ENCODE measurements around the gene CCDC142.
"Not testable (repeated sequence)": the region's sequence is repeated elsewhere in the genome, so short reads cannot be mapped to it uniquely, and the experiment has no call there.

Gene CCDC142

GRCh38 chr2:74486141-74486540, 3.3 kb upstream of the CCDC142 start:
- no peak for TF ChIP-seq CTCF (IDR thresholded peaks at IDR 0.05; ENCODE audit: low read depth, low read length, missing control alignments)
- H3K4me3 ChIP-seq (replicated peaks; ENCODE audit: low read depth, low read length): no peak overlapping the region
- no peak for DNase-seq (ENCODE audit: extremely low read depth, low read depth)

GRCh38 chr2:74483675-74484164, 922 bp upstream of the CCDC142 start:
- peak overlapping the region; percentile 82 for H3K4me3 ChIP-seq (replicated peaks; ENCODE audit: low read depth, low read length)
- DNase-seq (ENCODE audit: extremely low read depth, low read depth): not testable (repeated sequence)

DNA sequence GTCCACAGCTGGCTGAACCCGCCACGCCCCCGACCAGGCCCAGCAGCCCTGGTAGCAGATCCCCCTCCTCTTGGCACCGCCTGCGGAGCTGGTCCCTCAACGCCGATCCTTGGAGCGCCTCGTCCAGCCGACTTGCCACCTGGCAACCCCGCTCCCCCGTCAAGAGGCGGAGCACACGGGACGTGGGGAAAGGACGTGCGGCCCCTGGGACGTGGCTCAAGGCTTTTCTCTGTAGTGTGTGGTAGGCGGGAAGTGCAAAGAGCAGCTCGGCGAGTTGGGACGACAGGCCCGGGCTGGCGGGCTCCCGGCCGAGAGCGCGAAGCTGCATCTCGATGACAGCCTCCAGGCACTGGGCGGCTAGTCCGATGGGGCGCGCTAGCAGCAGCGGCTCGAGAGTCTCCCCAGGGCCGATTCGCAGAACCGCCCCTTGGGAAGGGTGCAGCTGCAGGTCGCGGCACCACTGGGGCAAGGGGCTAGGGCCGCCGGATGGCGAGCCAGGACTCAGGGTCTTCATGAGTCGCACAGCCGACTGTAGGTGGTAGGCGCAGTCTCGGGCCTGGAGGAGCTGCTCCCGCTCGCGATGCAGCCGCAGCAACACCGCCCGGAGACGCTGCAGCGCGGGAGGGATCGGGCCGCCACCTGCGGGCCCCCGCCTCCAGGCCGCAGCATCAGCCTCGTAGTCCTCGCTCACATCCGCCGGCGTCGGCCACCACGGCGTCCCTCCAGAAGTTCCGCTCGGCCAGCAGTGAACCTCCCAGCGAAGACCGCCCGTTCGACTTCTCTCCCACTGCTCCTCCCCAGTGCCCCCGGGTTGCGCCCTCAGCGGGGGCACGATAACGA, 617 bp downstream of the CCDC142 start:
- no peak for DNase-seq (ENCODE audit: extremely low read depth, low read depth)
- no peak for TF ChIP-seq CTCF (IDR thresholded peaks at IDR 0.05; ENCODE audit: low read depth, low read length, missing control alignments)
- H3K4me3 ChIP-seq (replicated peaks; ENCODE audit: low read depth, low read length): peak overlapping the region; percentile 82

- no peak for DNase-seq (ENCODE audit: extremely low read depth, low read depth)
- peak overlapping the region; percentile 82 for H3K4me3 ChIP-seq (replicated peaks; ENCODE audit: low read depth, low read length)
- TF ChIP-seq CTCF (IDR thresholded peaks at IDR 0.05; ENCODE audit: low read depth, low read length, missing control alignments): no peak
Observed at GRCh38 chr2:74481431-74481830, 1.4 kb downstream of the CCDC142 start.

DNA sequence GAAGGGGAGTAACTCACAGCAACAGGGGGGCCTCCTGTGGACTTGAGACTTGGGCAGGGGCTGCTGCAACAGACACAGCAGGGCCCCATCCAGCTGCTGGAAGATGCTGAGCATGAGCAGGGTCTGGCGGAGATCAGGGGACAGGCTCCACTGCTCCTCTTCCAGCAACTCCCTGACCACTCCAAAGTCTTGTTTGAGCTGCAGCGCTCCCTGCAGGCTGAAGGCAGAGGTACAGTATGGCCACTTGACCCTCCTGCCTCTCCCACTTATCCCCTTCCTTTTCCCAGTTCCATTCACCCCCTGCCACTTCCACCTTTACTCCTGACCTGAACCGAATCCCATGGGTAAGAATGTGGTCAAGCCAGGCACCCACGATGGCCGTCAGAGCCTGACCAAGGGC, 7.9 kb downstream of the CCDC142 start:
- peak; percentile 31 for TF ChIP-seq CTCF (IDR thresholded peaks at IDR 0.05; ENCODE audit: low read depth, low read length, missing control alignments)
- H3K4me3 ChIP-seq (replicated peaks; ENCODE audit: low read depth, low read length): no peak overlapping the region
- DNase-seq (ENCODE audit: extremely low read depth, low read depth): no peak

DNA sequence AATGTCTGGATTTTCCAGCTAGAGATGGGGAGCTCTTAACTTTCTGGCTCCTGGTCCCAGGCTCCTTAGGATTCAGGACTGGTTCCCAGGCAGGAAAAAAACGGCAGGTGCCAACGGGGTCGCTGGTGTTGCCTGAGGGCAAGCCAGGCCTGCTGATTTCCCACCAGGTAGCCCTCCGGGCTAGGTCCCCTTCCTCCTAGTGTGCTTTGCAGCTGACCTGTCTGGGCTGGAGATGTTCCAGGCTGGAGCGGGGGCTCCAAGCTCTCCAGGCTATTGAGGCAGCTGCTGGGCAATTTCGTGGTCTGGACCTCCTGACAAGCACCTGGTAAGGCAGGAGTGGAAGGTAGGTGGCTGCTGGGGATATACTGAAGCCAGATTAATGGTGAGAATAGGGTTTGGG, 8.3 kb downstream of the CCDC142 start:
- TF ChIP-seq CTCF (IDR thresholded peaks at IDR 0.05; ENCODE audit: low read depth, low read length, missing control alignments): no peak
- no peak overlapping the region for H3K4me3 ChIP-seq (replicated peaks; ENCODE audit: low read depth, low read length)
- DNase-seq (ENCODE audit: extremely low read depth, low read depth): no peak

GRCh38 chr2:74472945-74473258, 9.9 kb downstream of the CCDC142 start:
- peak overlapping the region; percentile 63 for H3K4me3 ChIP-seq (replicated peaks; ENCODE audit: low read depth, low read length)
- DNase-seq (ENCODE audit: extremely low read depth, low read depth): no peak
- no peak for TF ChIP-seq CTCF (IDR thresholded peaks at IDR 0.05; ENCODE audit: low read depth, low read length, missing control alignments)

All from HFF-Myc (cell line).